Astrocyte (in vitro differentiated cells and primary cell): Measurements from ENCODE around the gene SPINK4.

ENCODE experiments used
- CTCF ChIP-seq: IDR thresholded peaks from 2 replicates; pipeline ENCODE4 v1.5.1; 2011; ENCODE audit warnings: low read depth, mild to moderate bottlenecking, inconsistent platforms, low read length, moderate library complexity; ENCODE audit not compliant: insufficient read depth
- EZH2 ChIP-seq: IDR thresholded peaks from 2 replicates; pipeline ENCODE4 v1.6.1; 2012; ENCODE audit warnings: mild to moderate bottlenecking, low read length, inconsistent platforms; ENCODE audit not compliant: insufficient read depth

- TF ChIP-seq CTCF = no peak
- TF ChIP-seq EZH2 = no peak
Observed at GRCh38 chr9:33198165-33198564, 41.8 kb upstream of the SPINK4 start.
